Body of pancreas (tissue), 4 donors: ENCODE results near the gene CPZ.
"Not testable (repeated sequence)": the region's sequence is repeated elsewhere in the genome, so short reads cannot be mapped to it uniquely, and the experiment has no call there.

Experiments
- CTCF ChIP-seq, 7 experiments: fragments of 450-650 bp in 4 of 7; fragments of 200-600 bp in 3 of 7; sonication (generic) in 3 of 7; IDR thresholded peaks; one replicate each; pipeline ENCODE4 v1.5.1; 2016 to 2019; ENCODE audit warnings: antibody characterized with exemption in 7 of 7
- POLR2A ChIP-seq, 3 donors: fragments of 450-650 bp; IDR thresholded peaks; one replicate each; pipeline ENCODE4 v1.6.1; 2016; ENCODE audit warnings: antibody characterized with exemption in 3 of 3, mild to moderate bottlenecking in 2 of 3

GRCh38 chr4:8635897-8636554 is 43.5 kb downstream of the CPZ start:
- not testable (repeated sequence) for TF ChIP-seq CTCF, POLR2A (IDR thresholded peaks at IDR 0.05)
